HG03439 (cell line): ENCODE results near the gene GMIP.

Experiments
- ATAC-seq: cut with Tn5 transposase; IDR thresholded peaks from one replicate; pipeline ENCODE4 v1.9.1; 2021; ENCODE audit warnings: mild to moderate bottlenecking, moderate library complexity; ENCODE audit not compliant: unreplicated experiment

GMIP gene

DNA sequence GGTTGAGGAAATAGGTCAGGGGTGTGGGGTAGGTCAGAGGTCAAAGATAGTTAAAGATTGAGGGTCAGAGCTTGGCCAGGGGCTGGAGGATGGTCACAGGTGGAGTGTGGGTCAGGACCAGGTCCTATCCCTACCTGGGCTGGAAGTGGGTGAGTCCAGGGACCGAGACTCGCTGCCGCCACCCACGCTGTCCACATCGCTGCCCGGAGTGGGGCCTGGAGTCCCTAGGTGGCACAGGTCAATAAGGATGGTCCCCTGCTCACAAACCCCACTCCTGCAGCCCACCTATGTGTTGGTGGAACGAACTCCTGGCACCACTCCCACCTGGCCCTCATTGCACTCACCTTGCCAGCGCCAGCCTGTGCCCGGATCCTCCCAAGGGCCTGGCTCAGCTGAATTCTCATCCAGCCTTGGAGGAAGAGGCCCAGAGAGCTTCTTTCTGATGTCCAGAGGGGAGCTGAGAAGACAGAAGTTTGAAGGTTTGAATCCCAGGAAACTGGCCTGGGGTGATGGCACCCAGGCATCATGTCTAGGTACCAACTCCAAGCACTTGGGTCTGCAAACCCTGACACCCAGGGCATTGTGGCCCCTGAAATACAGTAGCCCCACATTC lies 6.8 kb downstream of the GMIP start:
- no peak for ATAC-seq

DNA sequence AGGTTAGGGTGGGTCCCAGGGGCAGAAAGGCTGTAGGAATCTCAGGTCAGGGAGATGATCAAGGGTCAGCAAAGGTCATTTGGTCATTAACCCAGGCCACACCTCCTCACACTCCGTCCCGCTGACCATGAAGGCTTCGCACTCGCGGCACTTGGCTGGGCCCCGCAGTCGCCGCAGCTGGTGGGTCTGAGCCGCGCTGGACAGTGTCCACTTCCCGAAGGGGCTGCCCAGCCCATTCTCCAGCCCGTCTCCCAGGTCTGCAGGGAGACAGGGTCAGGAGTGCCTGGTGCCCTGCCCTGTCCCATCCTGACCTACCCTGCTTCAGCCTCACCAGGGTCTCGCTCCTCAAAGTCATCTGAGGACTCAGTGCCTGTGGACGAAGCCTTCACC lies 8.1 kb downstream of the GMIP start:
- no peak for ATAC-seq

DNA sequence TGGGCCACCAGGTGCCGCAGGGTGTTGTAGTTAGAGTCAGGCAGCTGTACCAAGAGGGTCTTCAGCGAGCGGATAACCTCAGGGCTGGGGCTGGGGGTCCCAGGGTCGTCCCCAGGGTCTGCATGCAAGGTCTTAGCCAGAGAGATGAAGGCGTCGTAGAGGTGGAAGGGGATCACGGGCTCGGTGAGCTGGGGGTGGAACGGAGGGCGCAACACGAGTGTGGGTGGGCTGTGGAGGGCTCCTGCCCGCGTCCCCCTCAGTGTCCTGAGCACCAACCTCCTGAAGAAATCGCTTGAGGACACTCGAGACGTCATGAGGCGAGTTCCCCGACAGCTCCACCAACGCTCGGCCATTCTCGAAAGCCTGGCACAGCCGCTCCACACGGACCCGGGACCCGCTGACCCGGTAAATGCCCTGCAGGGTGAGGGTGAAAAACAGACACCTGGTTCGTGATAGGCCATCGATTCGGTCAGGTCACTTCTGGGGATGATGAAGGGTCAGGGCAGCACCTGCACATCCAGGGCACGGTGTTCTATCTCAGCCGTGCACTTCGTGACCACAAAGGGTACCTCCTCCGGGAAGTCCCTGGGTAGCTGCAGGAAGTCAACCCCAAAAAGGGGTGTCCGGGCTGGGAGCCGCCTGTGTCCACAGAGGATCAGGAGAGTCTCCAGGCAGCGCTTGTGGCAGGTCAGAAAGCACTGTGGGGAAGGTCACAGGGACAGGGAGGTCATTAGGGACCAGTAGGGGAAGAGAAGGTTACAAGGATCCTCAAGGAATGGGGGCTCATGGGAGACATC lies 8.7 kb downstream of the GMIP start:
- ATAC-seq = no peak

DNA sequence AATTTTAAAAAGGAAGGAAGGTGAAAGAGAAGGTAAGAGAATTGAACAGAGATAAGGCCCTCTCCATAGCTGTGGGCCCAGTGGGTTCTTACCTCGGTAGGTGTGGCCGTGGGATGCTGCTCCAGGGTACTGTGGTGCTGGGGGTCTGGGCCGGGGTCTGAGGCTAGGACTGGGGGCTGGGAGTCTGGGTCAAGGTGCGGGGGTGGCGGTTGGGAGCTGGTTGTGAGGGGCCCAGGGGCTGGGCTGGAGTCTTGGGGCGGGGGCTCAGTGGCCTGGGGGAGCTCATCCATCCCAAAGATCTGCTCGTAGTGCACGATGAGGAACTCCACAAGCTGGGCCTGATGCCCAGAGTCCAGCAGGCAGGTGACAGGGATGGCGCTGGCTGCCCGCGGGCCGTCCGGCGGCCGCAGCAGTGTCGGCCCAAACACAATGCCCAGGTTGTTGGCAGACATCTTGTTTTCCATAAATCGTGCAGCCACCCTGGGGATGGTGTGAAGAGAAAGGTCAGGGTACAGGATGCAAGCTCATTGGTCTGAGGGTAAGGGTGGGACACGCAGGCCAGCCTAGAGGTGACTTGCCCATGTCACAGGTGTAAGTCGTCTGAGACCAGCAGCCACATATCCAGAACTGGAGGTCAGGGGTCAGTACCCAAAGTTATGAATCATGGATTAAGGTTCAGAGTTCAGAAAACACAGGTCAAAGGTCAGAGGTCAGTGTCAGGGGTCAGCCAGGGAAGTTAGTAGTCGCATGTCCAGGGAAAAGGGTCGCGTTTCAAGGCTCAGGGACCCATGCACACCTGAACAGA lies 9.5 kb downstream of the GMIP start:
- ATAC-seq = no peak

DNA sequence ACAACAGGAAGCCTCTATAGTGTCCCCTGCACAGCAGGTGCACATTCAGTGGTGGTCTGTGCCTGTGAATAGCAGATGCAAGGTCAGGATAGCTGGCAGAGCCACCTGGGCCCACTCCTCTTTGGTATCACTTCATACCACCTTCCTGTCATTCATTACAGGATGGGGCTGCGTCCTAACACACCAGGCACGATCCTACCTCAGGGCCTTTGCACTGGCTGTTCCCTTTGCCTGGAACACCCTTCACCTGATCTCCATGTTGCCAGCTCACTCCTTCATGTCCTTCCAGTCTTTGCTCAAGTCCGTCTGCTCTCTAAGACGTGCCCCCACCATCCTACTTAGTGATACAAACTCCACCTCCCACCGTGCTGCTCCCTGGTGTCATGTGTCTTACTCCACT lies 10.8 kb downstream of the GMIP start:
- ATAC-seq = no peak

DNA sequence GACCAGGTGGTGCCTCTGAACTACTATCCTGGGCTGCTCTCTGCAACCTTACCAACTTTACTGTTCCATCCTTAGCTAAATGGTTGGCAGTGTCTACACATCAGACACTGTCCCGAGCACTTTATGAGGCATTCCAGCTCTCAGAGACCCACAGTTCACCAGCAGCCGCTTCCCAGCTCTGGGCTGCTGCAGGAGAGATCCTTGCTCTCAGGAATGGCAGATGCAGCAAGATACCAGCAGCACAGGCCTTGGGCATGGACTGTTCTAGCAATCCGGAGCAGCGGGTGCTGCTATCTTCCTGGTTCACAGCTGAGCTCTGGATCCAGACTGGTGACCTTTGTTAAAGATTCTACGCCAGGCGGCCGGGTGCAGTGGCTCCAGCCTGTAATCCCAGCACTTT lies 12.1 kb downstream of the GMIP start:
- ATAC-seq = no peak

DNA sequence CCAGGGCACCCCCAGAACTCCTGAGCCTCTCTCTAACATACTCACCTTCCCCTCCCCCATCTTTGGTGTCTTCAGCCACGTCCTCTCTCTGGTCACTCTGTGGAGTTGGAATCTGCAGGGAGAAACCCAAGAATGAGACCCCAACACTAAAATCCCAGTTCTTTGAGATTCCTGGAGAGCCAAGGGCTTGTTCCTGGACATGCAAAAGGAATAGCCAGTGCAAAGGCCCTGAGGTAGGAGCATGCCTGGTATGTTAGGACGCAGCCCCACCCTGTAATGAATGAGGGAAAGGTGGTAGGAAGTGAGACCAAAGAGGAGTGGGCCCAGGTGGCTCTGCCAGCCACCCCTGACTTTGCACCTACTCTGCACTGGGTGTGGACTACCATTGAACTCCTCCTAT lies 13.0 kb downstream of the GMIP start:
- ATAC-seq = no peak

DNA sequence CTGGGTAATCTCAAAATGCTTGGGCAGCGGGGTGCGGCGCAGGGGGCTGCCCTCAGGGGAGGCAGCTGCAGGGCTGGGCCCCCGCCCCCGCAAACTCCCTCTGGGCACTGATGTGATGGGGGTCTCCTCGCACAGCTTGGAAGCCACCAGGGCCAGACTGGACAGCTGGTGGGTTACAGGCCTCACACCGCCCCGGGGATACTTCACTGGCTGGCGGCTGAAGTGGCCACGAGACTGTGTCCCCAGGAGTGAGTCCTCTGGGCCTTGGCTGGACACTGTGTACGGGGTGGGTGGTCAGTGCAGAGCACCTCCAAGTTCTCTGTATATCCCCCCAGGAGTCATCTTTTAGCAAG lies 13.4 kb downstream of the GMIP start:
- ATAC-seq = no peak

DNA sequence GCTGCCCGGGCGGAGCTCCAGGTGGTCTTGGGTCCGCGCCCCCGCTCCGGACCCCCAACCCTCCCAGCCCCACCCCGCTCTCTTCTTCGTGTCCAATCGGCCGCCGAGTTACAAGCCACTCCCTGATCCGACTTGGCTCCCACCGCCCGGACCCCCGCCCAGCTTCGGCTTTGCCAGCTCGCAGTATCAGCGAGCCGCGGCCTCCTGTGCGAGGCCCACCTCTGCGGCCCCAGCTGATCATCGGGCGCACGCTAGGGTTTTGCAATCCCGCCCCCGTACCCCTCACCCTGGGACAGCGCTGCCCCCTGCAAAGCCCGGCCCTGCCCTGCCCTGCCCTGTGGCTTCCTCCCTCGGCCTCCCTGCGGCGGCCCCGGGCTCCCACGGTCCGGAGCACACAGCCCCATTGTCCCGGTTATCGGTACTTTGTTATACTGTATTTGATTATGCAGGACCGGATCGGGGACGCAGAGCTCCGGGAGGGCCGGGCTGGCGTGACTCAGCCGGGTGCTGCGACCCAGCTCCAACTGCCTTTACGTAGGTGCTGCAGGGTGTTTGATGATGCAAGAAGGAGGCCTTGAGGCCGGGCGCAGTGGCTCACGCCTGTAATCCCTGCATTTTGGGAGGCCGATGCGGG lies 14.8 kb downstream of the GMIP start:
- ATAC-seq = peak; percentile 6

DNA sequence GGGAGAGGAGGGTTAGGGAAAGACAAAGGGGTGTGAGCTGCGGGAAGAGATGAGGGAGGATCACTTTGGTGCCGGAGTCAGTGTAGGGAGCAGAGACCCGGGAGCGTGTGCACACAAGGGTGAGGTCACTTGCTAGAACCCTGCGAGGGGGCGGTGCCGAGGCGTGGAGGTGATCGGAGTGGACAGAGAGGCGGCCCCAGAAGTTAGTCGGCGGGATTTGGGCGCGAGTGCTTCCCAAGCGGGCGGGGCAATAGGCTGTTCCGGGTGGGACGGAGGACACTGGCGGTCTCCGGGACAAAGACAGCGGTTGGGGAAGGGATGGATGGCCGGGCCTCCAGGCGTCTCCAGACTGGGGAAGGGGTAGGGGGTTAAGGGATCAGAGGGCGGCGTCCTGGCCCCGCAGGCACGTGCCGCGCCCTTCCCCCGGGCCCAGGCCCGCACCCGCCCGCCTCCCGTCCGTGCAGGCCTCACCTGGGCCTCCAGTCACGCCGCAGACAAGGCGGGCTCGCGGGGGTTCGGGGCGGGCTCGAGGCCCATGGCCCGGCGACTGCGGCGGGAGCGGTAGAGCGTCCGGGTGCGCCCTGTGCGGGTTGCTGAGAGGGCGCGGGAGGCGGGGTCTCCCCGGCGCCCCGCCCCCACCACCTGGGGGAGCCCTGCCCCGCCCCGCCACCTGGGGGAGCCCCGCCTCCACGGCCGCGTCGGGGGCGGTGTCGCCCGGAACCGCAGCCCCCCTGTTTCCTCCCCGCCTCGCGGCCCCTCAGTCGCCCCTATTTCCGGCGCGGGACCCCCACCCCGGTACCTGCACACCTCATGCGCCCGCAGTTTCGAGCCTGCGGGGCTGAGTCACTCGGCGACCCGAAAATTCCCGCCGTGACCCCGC lies 15.6 kb downstream of the GMIP start, which contains the start of gene LPAR2:
TSS of gene LPAR2 (minus strand) at position 600 of the 880 bp plus-strand sequence. CDS start 945 bp downstream, outside the sequence.
- ATAC-seq = peak; percentile 58

DNA sequence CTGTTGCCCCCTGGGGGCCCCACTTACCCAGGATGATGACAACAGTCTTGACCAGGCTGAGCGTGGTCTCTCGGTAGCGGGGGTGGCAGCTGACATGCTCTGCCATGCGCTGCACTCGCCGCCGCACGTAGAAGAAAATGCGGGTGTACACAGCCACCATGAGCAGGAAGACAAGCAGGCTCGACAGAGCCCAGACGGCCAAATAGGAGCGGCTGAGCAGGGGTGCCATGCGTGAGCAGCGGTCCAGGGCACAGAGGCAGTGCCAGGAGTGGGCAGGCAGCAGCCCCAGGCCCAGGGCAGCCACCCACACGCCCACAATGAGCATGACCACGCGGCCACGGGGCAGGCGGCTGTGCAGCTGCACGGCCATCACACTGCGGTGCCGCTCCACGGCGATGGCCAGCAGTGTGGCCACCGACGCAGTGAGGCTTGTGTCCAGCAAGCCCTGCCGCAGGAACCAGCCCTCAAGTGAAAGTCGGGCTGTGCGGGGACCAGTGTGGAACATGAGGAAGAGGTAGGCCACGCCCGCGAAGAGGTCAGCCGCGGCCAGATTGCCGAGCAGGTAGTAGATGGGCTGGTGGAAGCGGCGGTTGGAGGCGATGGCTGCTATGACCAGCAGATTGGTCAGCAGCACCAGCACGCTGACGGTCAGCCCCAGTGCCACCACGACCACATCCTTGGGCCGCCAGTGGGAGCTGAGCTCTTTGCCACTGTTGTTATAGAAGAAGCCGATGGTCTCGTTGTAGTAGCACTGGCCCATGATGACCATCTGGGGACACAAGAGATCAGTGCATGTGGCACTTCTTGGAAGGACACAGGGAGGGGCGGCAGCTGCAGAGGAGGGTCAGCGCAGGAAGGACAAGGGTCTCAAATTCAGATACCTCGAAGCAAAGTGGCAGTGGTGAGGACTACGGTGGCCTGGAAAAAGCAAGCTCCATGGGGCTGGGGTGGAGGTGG lies 16.7 kb downstream of the GMIP start:
- no peak for ATAC-seq

DNA sequence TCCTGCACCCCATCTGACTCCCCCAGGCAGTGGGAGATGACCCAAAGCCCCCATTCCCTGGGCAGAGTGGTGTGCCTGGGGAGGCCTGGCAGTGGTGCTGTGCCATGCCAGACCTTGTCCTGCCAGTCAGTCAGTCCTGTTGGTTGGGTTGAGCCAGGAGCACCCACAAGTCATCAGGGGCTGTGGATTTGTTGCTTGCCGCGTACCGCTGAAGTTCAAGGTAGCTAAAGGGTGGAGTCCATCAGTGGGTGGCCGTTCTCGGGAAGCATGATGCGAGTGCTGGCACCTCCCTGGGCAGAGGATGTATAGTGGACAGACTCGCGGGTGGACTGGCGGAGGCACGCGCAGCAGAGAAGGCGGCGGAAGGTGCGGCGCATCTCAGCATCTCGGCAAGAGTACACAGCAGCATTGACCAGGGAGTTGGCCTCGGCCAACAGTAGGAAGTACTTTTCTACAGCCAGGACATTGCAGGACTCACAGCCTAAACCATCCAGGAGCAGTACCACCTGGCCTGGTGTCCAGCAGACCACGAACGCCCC lies 19.4 kb downstream of the GMIP start:
- ATAC-seq = no peak

DNA sequence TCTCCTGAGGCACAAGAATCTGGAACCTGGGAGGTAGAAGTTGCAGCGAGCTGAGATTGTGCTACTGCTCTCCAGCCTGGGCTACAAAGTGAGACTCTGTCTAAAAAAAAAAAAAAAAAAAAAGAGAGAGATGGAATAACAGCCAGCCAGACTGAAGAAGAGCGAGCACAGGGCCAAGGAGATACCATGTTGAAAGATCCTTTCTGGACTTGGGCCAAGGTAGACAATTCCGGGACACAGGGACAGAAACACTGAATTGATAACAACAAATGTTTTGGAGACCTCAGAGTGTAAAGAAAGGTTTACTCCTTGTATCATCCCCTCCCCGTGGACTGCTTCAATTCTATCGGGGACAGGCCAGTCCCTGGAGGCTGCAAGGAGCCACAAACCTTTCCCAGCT lies 20.1 kb downstream of the GMIP start:
- ATAC-seq = no peak

DNA sequence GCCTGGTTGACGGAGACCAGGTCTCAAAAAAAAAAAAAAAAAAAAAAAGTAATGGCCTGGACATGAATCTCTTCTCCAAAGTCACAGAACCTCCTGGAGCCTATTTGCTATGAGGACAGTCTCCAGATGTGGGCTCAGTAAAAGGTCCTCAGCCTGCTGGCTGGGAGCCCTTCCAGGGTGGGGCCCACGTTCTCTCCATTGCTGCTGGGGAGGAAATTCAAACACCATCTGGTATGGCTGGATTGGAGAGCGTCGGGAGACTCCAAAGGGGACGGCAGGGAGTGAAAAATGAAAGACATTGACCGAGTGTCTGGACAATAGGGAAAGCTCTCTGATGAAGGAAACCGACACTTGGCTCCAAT lies 23.6 kb downstream of the GMIP start:
- ATAC-seq = no peak

DNA sequence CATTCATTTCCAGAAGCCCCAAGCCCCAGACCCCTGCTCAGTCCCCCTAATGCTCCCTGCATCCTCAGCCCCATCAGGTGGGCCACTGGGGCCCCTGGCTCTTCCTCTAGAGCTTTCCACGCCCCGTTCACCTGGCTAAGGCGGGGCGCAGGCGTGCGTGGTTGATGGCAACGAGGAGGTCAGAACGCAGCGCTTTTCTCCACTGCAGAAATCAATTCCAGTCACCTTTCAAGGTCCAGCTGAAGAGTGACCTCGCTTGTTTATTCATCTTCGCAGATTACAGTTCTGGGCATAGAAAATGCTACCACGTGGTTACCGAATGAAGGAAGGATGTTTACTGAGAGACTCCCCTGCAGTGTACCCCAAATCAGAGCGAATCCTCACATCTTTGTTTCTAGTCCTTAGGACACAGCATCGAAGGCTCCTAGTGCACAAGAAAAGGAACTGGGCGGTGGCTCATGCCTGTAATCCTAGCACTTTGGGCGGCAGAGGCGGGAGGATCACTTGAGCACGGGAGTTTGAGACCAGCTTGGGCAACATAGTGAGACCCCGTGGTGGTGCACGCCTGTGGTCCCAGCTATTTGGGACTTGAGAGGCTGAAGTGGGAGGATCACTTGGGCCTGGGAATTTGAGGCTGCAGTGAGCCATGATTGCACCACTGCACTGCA lies 24.1 kb downstream of the GMIP start:
- no peak for ATAC-seq

DNA sequence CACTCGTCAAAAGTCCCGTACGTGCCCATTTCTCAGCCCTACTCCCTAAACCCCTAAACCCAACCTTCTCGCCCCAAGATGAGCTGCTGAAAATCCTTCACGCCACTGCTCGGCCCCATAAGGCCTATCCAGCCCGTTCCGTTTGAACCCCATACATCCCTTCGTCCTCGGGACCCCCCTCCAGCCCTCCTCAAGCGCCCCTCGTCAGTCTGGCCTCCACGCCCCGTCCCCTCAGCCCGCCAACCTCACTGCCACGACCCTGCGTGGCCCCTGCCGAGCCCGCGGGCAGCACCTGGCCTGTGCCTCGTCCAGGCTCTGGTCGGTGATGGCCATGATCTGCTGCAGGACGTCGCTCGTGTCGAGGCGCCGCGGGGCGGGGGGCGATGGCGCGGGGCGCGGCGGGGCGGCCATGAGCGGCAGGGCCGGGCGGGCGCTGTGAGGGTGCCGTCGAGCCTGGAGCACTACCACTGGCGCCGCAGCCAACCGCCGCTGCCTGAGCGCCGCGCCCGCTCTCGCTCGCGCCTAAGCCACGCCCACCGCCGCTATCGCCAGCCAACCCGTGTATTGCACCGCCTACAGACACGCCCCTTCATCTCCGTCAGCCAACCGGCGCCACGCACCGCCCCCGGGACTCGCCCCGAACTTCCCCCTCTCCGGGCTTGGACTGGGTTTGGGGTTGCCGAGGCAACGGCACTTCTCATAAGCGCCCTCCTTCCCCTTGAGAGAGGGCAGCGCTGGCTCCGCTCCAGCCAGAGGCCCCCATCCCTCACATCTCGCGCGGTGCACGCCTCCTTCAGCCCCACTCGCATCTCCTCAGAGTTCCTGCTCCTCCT lies 25.0 kb downstream of the GMIP start, which contains the start of gene PBX4:
TSS of gene PBX4 (minus strand) at position 469 of the 833 bp plus-strand sequence. CDS start at position 411, 58 bp downstream.
- peak; percentile 90 for ATAC-seq

DNA sequence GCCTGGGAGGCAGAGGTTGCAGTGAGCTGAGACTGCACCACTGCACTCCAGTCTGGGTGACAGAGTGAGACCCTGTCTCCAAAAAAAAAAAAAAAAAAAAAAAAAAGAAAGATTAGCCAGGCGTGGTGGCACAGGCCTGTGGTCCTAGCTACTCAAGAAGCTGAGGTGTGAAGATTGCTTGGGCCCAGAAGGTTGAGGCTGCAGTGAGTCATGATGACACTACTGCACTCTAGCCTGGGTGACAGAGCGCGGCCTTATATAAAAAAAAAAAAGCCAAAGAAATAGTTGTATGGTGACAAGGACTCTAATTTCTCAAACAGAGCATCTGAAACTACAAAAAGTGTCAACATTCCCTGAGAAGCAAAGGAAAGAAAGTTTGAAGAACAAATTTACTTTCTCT lies 28.4 kb downstream of the GMIP start:
- no peak for ATAC-seq

DNA sequence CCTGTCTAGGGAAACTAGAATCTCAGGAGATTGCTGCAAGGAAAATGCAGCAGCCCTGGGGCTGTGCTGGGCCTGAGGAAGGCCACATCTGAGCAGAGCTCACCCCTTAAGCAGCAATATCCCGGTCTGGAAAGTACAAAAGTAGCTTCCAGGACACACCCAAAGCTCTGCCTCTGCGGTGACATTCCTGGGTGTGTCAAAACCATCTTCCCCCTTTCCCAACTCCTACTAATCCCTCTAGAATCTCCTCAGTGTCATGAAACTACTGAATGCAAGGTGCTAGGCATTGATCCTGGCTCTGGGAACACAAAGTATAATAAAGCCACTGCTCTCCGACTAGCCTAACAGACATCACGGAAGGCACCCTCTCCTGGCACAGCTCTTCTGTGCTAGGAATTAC lies 30.0 kb downstream of the GMIP start:
- ATAC-seq = no peak
